M059J (cell line): ENCODE measurements around the gene PTGER3. TPM values are rescaled to one million over a fixed set of nuclear protein-coding genes. Genes with fewer than 3 reads are reported as not detected.
"Not testable (repeated sequence)": the region's sequence is repeated elsewhere in the genome, so short reads cannot be mapped to it uniquely, and the experiment has no call there.

Experiments
- DNase-seq: peaks from one replicate; pipeline ENCODE4 v3.0.0-alpha.2; 2012; ENCODE audit warnings: low read depth
- total RNA-seq: library from RNA; depleted of rRNA; stranded (reverse); fragments of >200 nt; shearing (Covaris generic); gene quantifications from 2 replicates; pipeline ENCODE4 v1.2.3, GENCODE V29; 2014; rRNA removed

PTGER3 gene
- total RNA-seq, 1 experiment from 2014 or later = 8.4 TPM

DNA sequence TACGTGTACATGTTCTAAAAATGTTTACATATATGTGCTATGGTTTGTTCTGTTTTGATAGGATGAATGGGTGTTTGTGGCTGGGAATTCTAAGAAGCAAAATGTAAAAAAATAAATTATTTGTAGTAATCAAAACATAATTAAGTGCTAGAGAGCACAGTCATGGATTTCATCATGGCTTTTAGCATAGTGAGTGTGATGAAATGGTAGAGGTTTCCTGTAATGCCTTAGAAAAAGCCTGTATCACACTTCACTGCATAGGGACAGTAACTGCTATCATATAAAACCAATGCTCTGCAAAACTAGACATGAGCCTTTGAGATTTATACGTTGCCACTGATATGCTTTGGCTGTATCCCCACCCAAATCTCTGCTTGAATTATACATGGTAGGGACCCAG, 99.8 kb downstream of the PTGER3 start:
- no peak for DNase-seq

- no peak for DNase-seq
These were observed 101.9 kb downstream of the PTGER3 start for GRCh38 chr1:70945676-70946075.

- no peak for DNase-seq
These were observed 102.4 kb downstream of the PTGER3 start for GRCh38 chr1:70945251-70945650.

DNA sequence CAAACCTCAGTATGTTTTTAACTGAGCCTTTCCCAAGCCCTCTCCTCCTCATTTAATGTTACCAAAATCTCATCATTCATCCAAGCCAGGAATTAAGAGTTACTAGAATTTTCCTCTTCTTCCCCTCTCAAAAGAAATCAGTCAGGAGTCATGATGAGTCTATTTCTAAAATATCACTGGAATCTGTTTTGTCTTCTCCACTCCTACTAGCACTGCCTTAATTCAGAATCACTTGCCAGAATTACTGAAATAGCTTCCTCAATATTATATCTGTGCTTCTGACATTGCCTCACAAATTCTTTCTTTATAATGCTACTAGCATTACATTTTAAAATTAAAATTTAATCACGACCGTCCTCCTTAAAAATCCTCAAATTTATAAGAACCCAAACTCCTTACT, 106.1 kb downstream of the PTGER3 start:
- DNase-seq = no peak

GRCh38 chr1:70940398-70940797, 107.2 kb downstream of the PTGER3 start:
- DNase-seq = not testable (repeated sequence)

DNA sequence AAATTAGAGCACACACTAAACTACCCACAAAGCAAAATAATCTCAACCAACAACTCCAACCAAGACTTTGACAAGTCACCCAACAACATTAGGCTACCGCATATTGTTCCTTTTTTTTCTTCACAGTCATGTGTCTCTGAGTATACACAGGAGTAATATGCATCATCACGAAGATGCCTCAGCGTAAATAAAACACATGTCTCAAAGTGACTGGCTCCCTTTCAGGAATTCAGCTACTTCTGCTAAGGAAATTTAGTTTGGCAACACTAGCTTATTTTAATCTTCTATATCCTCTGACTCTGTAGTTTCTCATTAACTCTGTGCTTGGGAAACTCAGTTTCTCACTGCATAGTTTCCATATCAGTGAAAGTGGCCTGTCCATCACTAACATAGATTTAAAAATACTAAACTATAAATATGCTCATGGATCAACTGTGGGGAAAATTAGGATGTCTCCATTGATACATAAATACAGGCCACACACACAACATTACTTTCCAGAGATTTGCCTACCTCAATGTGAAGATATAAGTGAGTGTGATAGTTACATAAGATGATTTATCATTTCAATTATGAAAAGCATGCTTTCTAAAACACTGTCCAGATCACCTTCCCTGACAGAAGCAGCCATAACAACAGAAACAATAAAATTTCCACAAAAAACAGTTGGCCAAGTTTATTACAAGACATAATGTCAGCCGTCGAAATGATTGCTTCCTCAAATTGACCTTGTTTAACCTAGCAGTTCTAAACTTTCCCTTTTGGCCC, 113.2 kb downstream of the PTGER3 start:
- DNase-seq = no peak

DNA sequence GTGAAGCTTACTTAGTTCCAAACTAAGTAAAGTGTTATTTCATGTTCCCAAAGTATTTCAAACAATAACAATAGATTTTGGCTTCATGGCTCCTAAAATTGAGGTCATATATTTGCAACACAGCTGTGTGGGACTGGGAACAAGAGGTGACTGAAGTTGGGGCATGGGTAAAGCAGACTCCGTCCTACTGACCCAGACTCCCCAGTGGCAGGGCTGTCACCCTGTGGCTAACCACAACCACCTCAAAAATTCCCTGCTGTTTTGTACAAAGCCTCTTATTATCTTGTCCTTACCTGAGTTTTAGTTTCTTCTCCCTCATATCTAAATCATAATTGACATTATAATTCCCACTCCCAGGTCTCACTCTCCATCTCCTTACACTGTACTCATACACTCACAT, 117.6 kb downstream of the PTGER3 start:
- DNase-seq = no peak

GRCh38 chr1:70922196-70922595, 125.4 kb downstream of the PTGER3 start:
- DNase-seq = peak; percentile 15

Other genes starting within 250 kb of the PTGER3 start
- 17.2 and 29.2 TPM in 2 replicates for gene ZRANB2, start 33.2 kb upstream of the PTGER3 start, total RNA-seq